Heart left ventricle (tissue), 16 donors: Measurements from ENCODE around the gene NRARP. TPM values are rescaled to one million over a fixed set of nuclear protein-coding genes. Genes with fewer than 3 reads are reported as not detected.

Source experiments
- ATAC-seq, 4 donors: fragments of 200-7000 bp; cut with Tn5 transposase; one replicate each; pipeline ENCODE4 v1.9.1; 2020 to 2022; ENCODE audit warnings: moderate library complexity in 4 of 4, mild to moderate bottlenecking in 3 of 4, moderate number of reproducible peaks in 1 of 4
- DNase-seq, 5 donors: peaks; one replicate each; pipeline ENCODE4 v3.0.0-alpha.2; 2020
- H3K27ac ChIP-seq, 12 donors: fragments of 200-600 bp; sonication (generic) in 4 of 12; one replicate each; pipeline versions ENCODE4 v1.5.0 to v1.8.0; 2016 to 2022; ENCODE audit warnings: mild to moderate bottlenecking in 2 of 12
- H3K27me3 ChIP-seq, 9 donors: fragments of 200-600 bp; sonication (generic) in 2 of 9; one replicate each; pipeline versions ENCODE4 v1.5.1 to v1.8.0; 2016 to 2022; ENCODE audit warnings: mild to moderate bottlenecking in 3 of 9
- H3K36me3 ChIP-seq, 9 donors: fragments of 200-600 bp; sonication (generic) in 2 of 9; one replicate each; pipeline versions ENCODE4 v1.5.0 to v1.8.0; 2018 to 2022; ENCODE audit warnings: mild to moderate bottlenecking in 2 of 9
- H3K4me1 ChIP-seq, 12 donors: fragments of 200-600 bp; sonication (generic) in 4 of 12; one replicate each; pipeline versions ENCODE4 v1.5.0 to v1.8.0; 2016 to 2022; ENCODE audit warnings: mild to moderate bottlenecking in 3 of 12
- H3K4me3 ChIP-seq, 12 donors: fragments of 200-600 bp; sonication (generic) in 4 of 12; one replicate each; pipeline versions ENCODE4 v1.5.0 to v1.8.0; 2017 to 2022; ENCODE audit warnings: mild to moderate bottlenecking in 9 of 12, moderate library complexity in 4 of 12
- H3K9me3 ChIP-seq, 12 donors: fragments of 200-600 bp; sonication (generic) in 4 of 12; one replicate each; pipeline versions ENCODE4 v1.5.0 to v1.8.0; 2016 to 2022; ENCODE audit warnings: mild to moderate bottlenecking in 1 of 12
- CTCF ChIP-seq, 12 donors: fragments of 200-600 bp; sonication (generic) in 4 of 12; IDR thresholded peaks; one replicate each; pipeline versions ENCODE4 v1.5.0 to v1.8.0; 2018 to 2022; ENCODE audit warnings: antibody characterized with exemption in 12 of 12, mild to moderate bottlenecking in 5 of 12
- POLR2A ChIP-seq, 2 donors: fragments of 450-650 bp; IDR thresholded peaks; one replicate each; pipeline ENCODE4 v1.6.1; 2017; ENCODE audit warnings: antibody characterized with exemption in 2 of 2, mild to moderate bottlenecking in 2 of 2, moderate library complexity in 2 of 2
- WGBS, 4 donors: extraction: QIAGEN DNeasy Blood & Tissue Kit in 2 of 4; methylation state at CpG; one replicate each; pipeline versions ENCODE4 v1.1.5 to v1.1.7; 2013 to 2018; 5-methylcytosine and 5-hydroxymethylcytosine counted together
- intact Hi-C, 10 donors: fragments of 100-400 bp; cut with DNase I; formaldehyde crosslinking; loops; one replicate each; pipeline versions ENCODE4 v1.11.1 to v1.14.2; 2022
- long read RNA-seq, 3 donors: library from polyadenylated mRNA; unstranded; transcript quantifications; one replicate each; pipeline ENCODE4 v2.0.0, GENCODE V29; 2020 to 2021
- polyA plus RNA-seq, 2 donors: library from polyadenylated mRNA; stranded (reverse); fragments of 200-250 nt; gene quantifications; one replicate each; pipeline ENCODE4 v1.2.3, GENCODE V29; 2013
- total RNA-seq, 9 donors: library from RNA; depleted of rRNA in 2 of 9; stranded (reverse); fragments of >200 nt in 2 of 9; fragmentation: NEBNext Ultra II Directional in 3 of 9; extraction: Animal tissue kit (Norgen Biotek cat#: 25700) in 3 of 9; gene quantifications; one replicate each; pipeline versions ENCODE4 v1.1.0 to v1.2.4, GENCODE V29; 2016 to 2023
- donor health status: ischemic (EF 13 %, LVEDD 7.1; RV severe dilation, severe dysfunction).
- donor health status: healthy with polysubstance abuse.
- donor health status: DM: no; HTN: yes; CAD: no.
- donor health status: DM: no; HTN: no; CAD: no.
- donor health status: ischemic (EF 25% LVEDD 6.9; RV normal size, moderate dysfunction).
- donor health status: ischemic (EF 25% LVEDD 5.7; RV mildly dilated, moderate dysfunction).
- donor health status: healthy.
- donor health status: DM: yes; HTN: yes; CAD: no.
- donor health status: ischemic (EF 35%, LVEDD 5.7; RV mildly dilated, moderate dysfunction).
- donor health status: nonischemic (EF 11% LVEDD 7.7; RV severe dilation, severe dysfunction).
- donor health status: DM: yes; HTN: yes; CAD: no.
- donor health status: PGD.
- donor health status: ischemic (EF 29% LVEDD 5.4; RV normal size, mild dysfunction).
- donor health status: nonischemic (EF 23%, LVEDD 6.1; RV moderate dilation, normal function).

The NRARP gene
- total RNA-seq (10 to 100 TPM in 5 of 9 donors, 1 to 10 TPM in 4; 6.4 to 15.8 (median 10.3) TPM), polyA plus RNA-seq (1 to 10 TPM; 1.6 to 4.2 TPM)
- long read RNA-seq, donor 1, partial matches to known transcripts, result 0 of 4 reads
- long read RNA-seq, donor 1, other reads (novel, unspliced or antisense), result 0 of 4 reads
- long read RNA-seq, donor 2, result 0 reads
- long read RNA-seq, donor 3, transcript NRARP-201 (1 exons, 1,770 nt), result major isoform, 22 of 22 reads
- long read RNA-seq, donor 3, partial matches to known transcripts, result 0 of 22 reads
- long read RNA-seq, donor 3, other reads (novel, unspliced or antisense), result 0 of 22 reads

GRCh38 chr9:137302118-137302448 lies at the start of gene NRARP:
Gene NRARP (minus strand): TSS chr9:137302271. CDS start chr9:137301928, 343 bp downstream.
- peak within 1 kb of the TSS; percentile 63 to 98 (median 88) for H3K27ac ChIP-seq
- ATAC-seq, result peak; percentile 47 to 77 (median 67)
- peak; percentile 92 to 96 (median 94) for DNase-seq
- peaks cover 0 to 62% (median 6%) of the 10 kb centered on the region in 9 donors for H3K27me3 ChIP-seq
- H3K9me3 ChIP-seq, result no peaks in the 10 kb centered on the region
- H3K36me3 ChIP-seq, result peaks cover 0 to 8% (median 0%) of the 10 kb centered on the region in 9 donors
- 0 to 1% (median 0%) methylated on average over 13 to 60 of the region's 60 CpGs; no CpG with 5 or more reads in 1 of the 4 donors for WGBS, 4 donors
- TF ChIP-seq POLR2A (IDR thresholded peaks at IDR 0.05) (peak; percentile 25 to 91), CTCF (IDR thresholded peaks at IDR 0.05) (no peak)
- intact Hi-C loops, result loop anchor here in 3 of 10 donors (2.0 to 5.0 kb wide), 3 partner anchors 17 to 120 kb away; partner anchors contain the start of genes EXD3 (in 1 of the 3) and NOXA1 (in 1 of the 3)
- H3K4me3 ChIP-seq, result peak within 1 kb of the TSS; percentile 48 to 94 (median 68)
- H3K4me1 ChIP-seq, result peaks cover 12 to 91% (median 52%) of the 10 kb centered on the region in 12 donors

- intact Hi-C loops, result loop anchor here in 2 of 10 donors (5.0 kb wide), 2 partner anchors 36 to 56 kb away; no protein-coding TSS in a partner anchor
- Histone ChIP-seq H3K36me3 (peaks cover 0 to 23% (median 3%) of the 10 kb centered on the region in 9 donors), H3K9me3 (peaks cover 0 to 15% (median 2%) of the 10 kb centered on the region in 12 donors), H3K4me1 (peaks cover 0 to 27% (median 13%) of the 10 kb centered on the region in 12 donors), H3K4me3 (no peak overlapping the region), H3K27me3 (no peaks in the 10 kb centered on the region), H3K27ac (no peak overlapping the region)
- no peak for ATAC-seq
- peak in 1 of 5 donors; percentile 56 for DNase-seq
- TF ChIP-seq CTCF (IDR thresholded peaks at IDR 0.05) (no peak), POLR2A (IDR thresholded peaks at IDR 0.05) (no peak)
- 94 to 97% (median 95%) methylated on average over 15 to 30 of the region's 30 CpGs for WGBS, 4 donors
Measured at GRCh38 chr9:137350696-137351584, 48.9 kb upstream of the NRARP start.

- no peak for TF ChIP-seq POLR2A (IDR thresholded peaks at IDR 0.05)
- no peak for TF ChIP-seq CTCF (IDR thresholded peaks at IDR 0.05)
- intact Hi-C loops, result loop anchor here in 2 of 10 donors (5.0 kb wide), 2 partner anchors 38 to 58 kb away; no protein-coding TSS in a partner anchor
- DNase-seq, result no peak
- Histone ChIP-seq H3K4me3 (no peak overlapping the region), H3K9me3 (peaks cover 0 to 17% (median 2%) of the 10 kb centered on the region in 12 donors), H3K27me3 (no peaks in the 10 kb centered on the region), H3K27ac (no peak overlapping the region), H3K36me3 (peaks cover 0 to 23% (median 3%) of the 10 kb centered on the region in 9 donors), H3K4me1 (peaks cover 0 to 25% (median 13%) of the 10 kb centered on the region in 12 donors)
- ATAC-seq, result no peak
- 95 to 98% (median 97%) methylated on average over 18 to 27 of the region's 27 CpGs for WGBS, 4 donors
Measured at GRCh38 chr9:137349471-137350033, 47.5 kb upstream of the NRARP start.
